Right atrium auricular region (tissue), 2 donors: Measurements from ENCODE around the gene ASIC2. TPM values are rescaled to one million over a fixed set of nuclear protein-coding genes. Genes with fewer than 3 reads are reported as not detected.

ENCODE experiments used
- DNase-seq: peaks from one replicate; pipeline ENCODE4 v3.0.0-alpha.2; 2019; ENCODE audit warnings: low spot score
- H3K27ac ChIP-seq, 2 donors: fragments of 200-600 bp; sonication (generic); 1 replicate in 1 of 2; 2 replicates in 1 of 2; pipeline ENCODE4 v1.5.1; 2016 to 2019
- H3K27me3 ChIP-seq, 2 donors: fragments of 200-600 bp; sonication (generic); one replicate each; pipeline versions ENCODE4 v1.5.1 to v1.6.0; 2017 to 2019
- H3K36me3 ChIP-seq: fragments of 200-600 bp; sonication (generic); one replicate; pipeline ENCODE4 v1.5.1; 2016
- H3K4me1 ChIP-seq, 2 donors: fragments of 200-600 bp; sonication (generic); one replicate each; pipeline versions ENCODE4 v1.5.1 to v1.6.0; 2017 to 2019
- H3K4me3 ChIP-seq, 2 donors: fragments of 200-600 bp; sonication (generic); 1 replicate in 1 of 2; 2 replicates in 1 of 2; pipeline ENCODE4 v1.5.1; 2017 to 2019; ENCODE audit warnings: mild to moderate bottlenecking in 1 of 2, moderate library complexity in 1 of 2
- H3K9me3 ChIP-seq, 2 donors: fragments of 200-600 bp; sonication (generic); one replicate each; pipeline ENCODE4 v1.5.1; 2019
- CTCF ChIP-seq, 2 donors: fragments of 200-600 bp; sonication (generic); IDR thresholded peaks; one replicate each; pipeline ENCODE4 v1.5.1; 2019; ENCODE audit warnings: antibody characterized with exemption in 2 of 2
- total RNA-seq, 2 donors: library from RNA; depleted of rRNA; stranded (reverse); fragments of >200 nt; gene quantifications; one replicate each; pipeline ENCODE4 v1.1.0, GENCODE V29; 2016

The ASIC2 gene
- total RNA-seq, 2 donors from 2014 or later = 0.75 TPM; not detected in 1

GRCh38 chr17:33273743-33274410, 19.2 kb downstream of the ASIC2 start:
- no peaks in the 10 kb centered on the region for H3K9me3 ChIP-seq
- H3K4me3 ChIP-seq = no peak overlapping the region
- H3K36me3 ChIP-seq = no peaks in the 10 kb centered on the region
- no peak for TF ChIP-seq CTCF (IDR thresholded peaks at IDR 0.05)
- H3K27me3 ChIP-seq = no peaks in the 10 kb centered on the region
- no peak overlapping the region for H3K27ac ChIP-seq
- no peaks in the 10 kb centered on the region for H3K4me1 ChIP-seq
- no peak for DNase-seq

GRCh38 chr17:33273271-33273670, 19.8 kb downstream of the ASIC2 start:
- H3K27me3 ChIP-seq = no peaks in the 10 kb centered on the region

GRCh38 chr17:33272438-33272837, 20.7 kb downstream of the ASIC2 start:
- no peak overlapping the region for H3K4me3 ChIP-seq
- H3K27ac ChIP-seq = no peak overlapping the region
- no peaks in the 10 kb centered on the region for H3K36me3 ChIP-seq
- H3K4me1 ChIP-seq = no peaks in the 10 kb centered on the region
- H3K9me3 ChIP-seq = no peaks in the 10 kb centered on the region
- no peaks in the 10 kb centered on the region for H3K27me3 ChIP-seq
- no peak for DNase-seq
- no peak for TF ChIP-seq CTCF (IDR thresholded peaks at IDR 0.05)

More at GRCh38 chr17:33273271-33273670, 19.8 kb downstream of the ASIC2 start:
- Histone ChIP-seq H3K36me3 (no peaks in the 10 kb centered on the region), H3K4me3 (no peak overlapping the region), H3K9me3 (no peaks in the 10 kb centered on the region), H3K4me1 (no peaks in the 10 kb centered on the region), H3K27ac (no peak overlapping the region)
- no peak for DNase-seq
- no peak for TF ChIP-seq CTCF (IDR thresholded peaks at IDR 0.05)

GRCh38 chr17:33269337-33270060, 23.6 kb downstream of the ASIC2 start:
- Histone ChIP-seq H3K36me3 (no peaks in the 10 kb centered on the region), H3K27me3 (no peaks in the 10 kb centered on the region), H3K27ac (no peak overlapping the region), H3K4me3 (no peak overlapping the region), H3K9me3 (no peaks in the 10 kb centered on the region), H3K4me1 (no peaks in the 10 kb centered on the region)
- DNase-seq = no peak
- no peak for TF ChIP-seq CTCF (IDR thresholded peaks at IDR 0.05)

GRCh38 chr17:33267851-33268548, 25.1 kb downstream of the ASIC2 start:
- TF ChIP-seq CTCF (IDR thresholded peaks at IDR 0.05) = no peak
- Histone ChIP-seq H3K9me3 (no peaks in the 10 kb centered on the region), H3K4me1 (no peaks in the 10 kb centered on the region), H3K27ac (no peak overlapping the region), H3K27me3 (no peaks in the 10 kb centered on the region), H3K4me3 (no peak overlapping the region), H3K36me3 (no peaks in the 10 kb centered on the region)
- DNase-seq = no peak
